ENCODE measurements around the gene TNFSF13.

The TNFSF13 gene

GRCh38 chr17:7558544-7559319 lies at the start of gene TNFSF13:
TNFSF13 (plus strand) TSS chr17:7558750; CDS start chr17:7559040, 290 bp downstream.
- no peak for DNase-seq
- Histone ChIP-seq H3K27ac (no peak within 1 kb of the TSS), H3K9me3 (ENCODE audit: severe bottlenecking) (no peaks in the 10 kb centered on the region), H3K36me3 (peaks cover 15% of the 10 kb centered on the region), H3K4me3 (ENCODE audit: low read depth, low read length) (no peak within 1 kb of the TSS), H3K27me3 (ENCODE audit: insufficient read depth, low read depth, severe bottlenecking) (no peaks in the 10 kb centered on the region)
- TF ChIP-seq CTCF (IDR thresholded peaks at IDR 0.05; ENCODE audit: low read depth, low read length): no peak

- Histone ChIP-seq H3K36me3 (peaks cover 97% of the 10 kb centered on the region), H3K27ac (no peak overlapping the region), H3K4me3 (ENCODE audit: low read depth, low read length) (no peak overlapping the region), H3K27me3 (ENCODE audit: insufficient read depth, low read depth, severe bottlenecking) (no peaks in the 10 kb centered on the region), H3K9me3 (ENCODE audit: severe bottlenecking) (no peaks in the 10 kb centered on the region)
- no peak for DNase-seq
- TF ChIP-seq CTCF (IDR thresholded peaks at IDR 0.05; ENCODE audit: low read depth, low read length): no peak
Observed at GRCh38 chr17:7508846-7509245, 49.7 kb upstream of the TNFSF13 start.

- no peak overlapping the region for H3K4me3 ChIP-seq (ENCODE audit: low read depth, low read length)
- no peak for DNase-seq
- no peaks in the 10 kb centered on the region for H3K9me3 ChIP-seq (ENCODE audit: severe bottlenecking)
- no peak overlapping the region for H3K27ac ChIP-seq
- no peak for TF ChIP-seq CTCF (IDR thresholded peaks at IDR 0.05; ENCODE audit: low read depth, low read length)
- H3K27me3 ChIP-seq (ENCODE audit: insufficient read depth, low read depth, severe bottlenecking): no peaks in the 10 kb centered on the region
- H3K36me3 ChIP-seq: peaks cover 94% of the 10 kb centered on the region
Observed at GRCh38 chr17:7509937-7510336, 48.6 kb upstream of the TNFSF13 start.

- no peak overlapping the region for H3K4me3 ChIP-seq (ENCODE audit: low read depth, low read length)
- no peak for TF ChIP-seq CTCF (IDR thresholded peaks at IDR 0.05; ENCODE audit: low read depth, low read length)
Observed at GRCh38 chr17:7511108-7511507, 47.4 kb upstream of the TNFSF13 start.

GRCh38 chr17:7512105-7512504 lies 46.4 kb upstream of the TNFSF13 start:
- H3K27ac ChIP-seq: no peak overlapping the region
- no peak for DNase-seq
- no peak overlapping the region for H3K4me3 ChIP-seq (ENCODE audit: low read depth, low read length)
- H3K36me3 ChIP-seq: peaks cover 81% of the 10 kb centered on the region
- no peak for TF ChIP-seq CTCF (IDR thresholded peaks at IDR 0.05; ENCODE audit: low read depth, low read length)
- no peaks in the 10 kb centered on the region for H3K27me3 ChIP-seq (ENCODE audit: insufficient read depth, low read depth, severe bottlenecking)
- H3K9me3 ChIP-seq (ENCODE audit: severe bottlenecking): no peaks in the 10 kb centered on the region

More at GRCh38 chr17:7511108-7511507, 47.4 kb upstream of the TNFSF13 start:
- H3K27me3 ChIP-seq (ENCODE audit: insufficient read depth, low read depth, severe bottlenecking): no peaks in the 10 kb centered on the region
- H3K36me3 ChIP-seq: peaks cover 89% of the 10 kb centered on the region
- no peaks in the 10 kb centered on the region for H3K9me3 ChIP-seq (ENCODE audit: severe bottlenecking)
- no peak overlapping the region for H3K27ac ChIP-seq
- no peak for DNase-seq
